Measurements from ENCODE around the gene USP11. TPM values are rescaled to one million over a fixed set of nuclear protein-coding genes. Genes with fewer than 3 reads are reported as not detected.

Gene USP11
- total and polyA plus RNA-seq, 2 of the 4 experiments (the other 2 are of a cell fraction) = 33.5 to 59.7 TPM

- H2BK15ac ChIP-seq (ENCODE audit: low read depth, low read length) = no peak overlapping the region
- H2AFZ ChIP-seq (replicated peaks; ENCODE audit: low read length, poor library complexity) = peak overlapping the region; percentile 84
- peak overlapping the region; percentile 73 for H3K18ac ChIP-seq (ENCODE audit: low read depth, low read length)
- peak overlapping the region; percentile 78 for H4K5ac ChIP-seq (ENCODE audit: low read depth, low read length)
- no peak overlapping the region for H2AK5ac ChIP-seq (ENCODE audit: low read depth, low read length)
- DNase-seq (peak; percentile 97), ATAC-seq (ENCODE audit: low read depth) (peak; percentile 93)
- intact Hi-C loops (cut with micrococcal nuclease) = loop anchor here (1.0 to 5.0 kb wide), 2 partner anchors 79 to 149 kb away; no protein-coding TSS in a partner anchor
- peaks cover 7% of the 10 kb centered on the region for H3K36me3 ChIP-seq (ENCODE audit: control insufficient read depth, insufficient read depth, low read length)
- peaks cover 16% of the 10 kb centered on the region; the same call in 1 of the 2 replicates for H4K20me1 ChIP-seq (ENCODE audit: insufficient read depth, low read length)
- H3K9me1 ChIP-seq (ENCODE audit: insufficient read depth, low read length) = 0 out of 2 replicates have a peak, but pooled peaks cover 5% of the 10 kb centered on the region
- H2BK20ac ChIP-seq (ENCODE audit: low read depth, low read length) = no peak overlapping the region
- no TSS peak for BruUV-seq (replicated peaks)
- in situ Hi-C loops (cut with MboI; ENCODE audit: low sequenced_read_pairs) = no loop called here
- peaks cover 8 to 18% of the 10 kb centered on the region in 2 experiments for H3K79me1 ChIP-seq (ENCODE audit: low read depth in 1 of 2, low read length in 2 of 2)
- H2AK9ac ChIP-seq (replicated peaks; ENCODE audit: low read depth, low read length, poor library complexity) = peak overlapping the region; percentile 53
- peak overlapping the region; percentile 83 for H3K4me3 ChIP-seq (ENCODE audit: insufficient read depth, low read depth, low read length)
- H3K56ac ChIP-seq (ENCODE audit: extremely low read depth, insufficient read depth, low read length) = peak overlapping the region; percentile 78; the same call in 1 of the 2 replicates
- H2BK5ac ChIP-seq (ENCODE audit: low read depth, low read length, poor library complexity, severe bottlenecking) = peak overlapping the region; percentile 87
- dilution Hi-C loops (cut with HindIII; ENCODE audit: low sequenced_read_pairs, unreplicated experiment) = no loop called here
- H3K4ac ChIP-seq (ENCODE audit: low read depth, low read length) = peak overlapping the region; percentile 79; the same call in 1 of the 2 replicates
- H3K23ac ChIP-seq (ENCODE audit: low read depth, low read length) = 0 out of 2 replicates have a peak overlapping the region, but pooled peaks have one; percentile 84
- POLR2A ChIA-PET (ENCODE audit: unreplicated experiment) = interaction anchor here (1.1 kb wide), 1 partner anchor 16 kb away, joined by 4 read pairs; no protein-coding TSS in a partner anchor
- H4K8ac ChIP-seq (ENCODE audit: low read depth in 2 of 2, low read length in 2 of 2) = peak overlapping the region; percentile 15 to 84; a peak in 3 of 4 replicates
- peak overlapping the region; percentile 86 for H3K27ac ChIP-seq (ENCODE audit: insufficient read depth, low read length)
- H3K4me1 ChIP-seq (ENCODE audit: control insufficient read depth, insufficient read depth, low read length) = 0 out of 2 replicates have a peak, but pooled peaks cover 1% of the 10 kb centered on the region
- CTCF ChIA-PET = interaction anchor here (0.6 to 1.5 kb wide), 2 partner anchors 79 to 108 kb away, joined by 3 to 4 read pairs; no protein-coding TSS in a partner anchor
- H4K91ac ChIP-seq (ENCODE audit: insufficient read depth, low read depth, low read length) = no peak overlapping the region
- peaks cover 9% of the 10 kb centered on the region for H3K27me3 ChIP-seq (ENCODE audit: control insufficient read depth, insufficient read depth, low read length)
- peak overlapping the region; percentile 42; the same call in 1 of the 2 replicates for H2BK120ac ChIP-seq (ENCODE audit: low read depth, low read length)
- no peaks in the 10 kb centered on the region for H3K9me3 ChIP-seq (ENCODE audit: control insufficient read depth, insufficient read depth, low read length)
- H3K9ac ChIP-seq (ENCODE audit: low read depth, low read length) = peak overlapping the region; percentile 92
- WGBS, 2 experiments (ENCODE audit: extremely low coverage in 2 of 2, insufficient read length in 1 of 2) = 19% methylated on average over 23 of the region's 51 CpGs; no CpG with 5 or more reads in 1 of the 2 experiments
- peak overlapping the region; percentile 96 for H3K4me2 ChIP-seq (ENCODE audit: low read depth, low read length)
- peak overlapping the region; percentile 85 for H3K14ac ChIP-seq (replicated peaks; ENCODE audit: low read depth, low read length)
- TF ChIP-seq FOS (IDR thresholded peaks at IDR 0.05; ENCODE audit: low read depth, low read length) = no peak
- no peak for TF ChIP-seq NFE2L2 (IDR thresholded peaks at IDR 0.05; ENCODE audit: low read depth, low read length)
- TF ChIP-seq USF2 (IDR thresholded peaks at IDR 0.05; ENCODE audit: low read depth, low read length) = no peak
- TF ChIP-seq MAFK (IDR thresholded peaks at IDR 0.05; ENCODE audit: low read depth, low read length) = no peak
- peak; percentile 77; the same call in 1 of the 2 replicates for TF ChIP-seq MAZ (IDR thresholded peaks at IDR 0.05; ENCODE audit: borderline replicate concordance, low read depth, low read length)
- TF ChIP-seq CEBPB (IDR thresholded peaks at IDR 0.05; ENCODE audit: low read depth, low read length) = peak; percentile 25; the same call in 1 of the 2 replicates
- TF ChIP-seq ELK1 (IDR thresholded peaks at IDR 0.05; ENCODE audit: borderline replicate concordance, low read depth, low read length) = no peak
- TF ChIP-seq SMC3 (IDR thresholded peaks at IDR 0.05; ENCODE audit: low read depth, low read length) = no peak
- no peak for TF ChIP-seq MXI1 (IDR thresholded peaks at IDR 0.05; ENCODE audit: borderline replicate concordance, low read depth, low read length)
- TF ChIP-seq RCOR1 (IDR thresholded peaks at IDR 0.05; ENCODE audit: insufficient replicate concordance, low read length) = no peak
- peak; percentile 98 for TF ChIP-seq CHD1 (IDR thresholded peaks at IDR 0.05; ENCODE audit: low read depth, low read length)
- no peak for TF ChIP-seq RFX5 (IDR thresholded peaks at IDR 0.05; ENCODE audit: low read depth, low read length)
- peak; percentile 88 for TF ChIP-seq POLR2A (IDR thresholded peaks at IDR 0.05; ENCODE audit: low read depth, low read length)
- TF ChIP-seq BHLHE40 (IDR thresholded peaks at IDR 0.05; ENCODE audit: low read depth, low read length) = no peak
- TF ChIP-seq RAD21 (IDR thresholded peaks at IDR 0.05; ENCODE audit: low read length) = no peak
Observed at GRCh38 chrX:47233333-47234113, 714 bp downstream of the USP11 start.

Data from IMR-90 (cell line).